HG03039 (cell line): Measurements from ENCODE around the gene HNRNPH3.

Source experiments
- ATAC-seq: cut with Tn5 transposase; IDR thresholded peaks from one replicate; pipeline ENCODE4 v1.9.1; 2021; ENCODE audit warnings: mild to moderate bottlenecking, moderate library complexity; ENCODE audit not compliant: unreplicated experiment

The HNRNPH3 gene

GRCh38 chr10:68371604-68372003 is 39.7 kb downstream of the HNRNPH3 start:
- ATAC-seq: no peak

- no peak for ATAC-seq
These were observed 53.9 kb downstream of the HNRNPH3 start for GRCh38 chr10:68385740-68386139.
